Measurements from ENCODE around the gene RPP25.

- no peak for TF ChIP-seq CTCF (conservative IDR thresholded peaks at IDR 0.05 in 1 of 2, IDR thresholded peaks at IDR 0.05 in 1 of 2; ENCODE audit: extremely low read depth in 1 of 2, insufficient read depth in 1 of 2, low read depth in 1 of 2, low read length in 2 of 2)
- TF ChIP-seq EZH2 (IDR thresholded peaks at IDR 0.05; ENCODE audit: borderline replicate concordance, low read length), result no peak
These were observed 21.9 kb upstream of the RPP25 start for GRCh38 chr15:74978503-74978902.
